Middle frontal gyrus (tissue), 1 donor: Measurements from ENCODE around the gene B3GNT5.

Experiments used
- DNase-seq: peaks from one replicate; pipeline ENCODE4 v3.0.0-alpha.2; 2015; ENCODE audit warnings: low spot score; ENCODE audit errors: extremely low spot score

Gene B3GNT5, protein sequence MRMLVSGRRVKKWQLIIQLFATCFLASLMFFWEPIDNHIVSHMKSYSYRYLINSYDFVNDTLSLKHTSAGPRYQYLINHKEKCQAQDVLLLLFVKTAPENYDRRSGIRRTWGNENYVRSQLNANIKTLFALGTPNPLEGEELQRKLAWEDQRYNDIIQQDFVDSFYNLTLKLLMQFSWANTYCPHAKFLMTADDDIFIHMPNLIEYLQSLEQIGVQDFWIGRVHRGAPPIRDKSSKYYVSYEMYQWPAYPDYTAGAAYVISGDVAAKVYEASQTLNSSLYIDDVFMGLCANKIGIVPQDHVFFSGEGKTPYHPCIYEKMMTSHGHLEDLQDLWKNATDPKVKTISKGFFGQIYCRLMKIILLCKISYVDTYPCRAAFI

DNA sequence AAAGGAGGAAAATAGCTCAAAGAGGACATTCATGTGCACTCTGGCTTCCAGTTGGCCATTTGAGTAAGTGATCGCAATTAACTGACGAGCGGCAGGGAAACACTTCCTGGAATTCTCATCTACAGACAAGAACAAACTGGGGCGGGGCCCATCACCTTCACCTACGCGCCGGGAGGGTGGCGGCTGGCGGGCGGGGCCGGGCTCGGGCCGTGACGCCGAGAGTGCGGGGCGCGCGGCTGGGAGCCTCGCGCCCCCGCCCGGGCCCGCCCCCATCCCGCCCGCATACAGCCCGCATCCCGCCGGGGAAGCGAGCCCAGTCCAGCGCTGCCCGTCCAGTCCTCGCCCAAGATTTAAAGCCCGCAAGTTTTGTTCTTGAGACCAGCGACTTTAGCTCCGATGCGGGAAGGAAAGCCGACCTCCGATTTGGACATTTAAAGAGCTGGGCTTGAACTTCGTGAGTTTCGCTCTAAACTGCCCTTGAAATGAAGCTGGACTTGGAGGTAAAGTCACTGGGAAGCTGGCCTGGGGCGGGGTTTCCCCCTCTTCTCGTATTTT, at the start of gene B3GNT5:
Gene B3GNT5, plus strand, starts transcription at position 281 of the 555 bp plus-strand sequence. CDS start 16,546 bp downstream, outside the sequence.
- no peak for DNase-seq

DNA sequence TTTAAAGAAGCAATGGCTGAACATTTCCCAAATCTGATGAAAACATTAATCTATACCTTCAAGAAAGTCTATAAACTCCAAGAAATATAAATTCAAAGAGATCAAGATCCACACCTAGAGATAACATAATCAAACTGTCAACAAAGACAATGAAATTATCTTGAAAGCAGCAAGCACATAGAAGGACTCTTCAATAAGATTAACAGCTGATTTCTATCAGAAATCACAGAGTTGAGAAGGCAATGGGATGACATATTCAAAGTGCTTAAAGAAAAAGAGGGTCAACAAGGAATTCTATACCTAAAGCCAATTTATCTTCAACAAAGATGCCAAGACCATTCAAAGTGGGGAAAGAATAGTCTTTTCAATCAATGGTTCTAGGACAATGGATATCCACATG, 49.4 kb upstream of the B3GNT5 start:
- no peak for DNase-seq

DNA sequence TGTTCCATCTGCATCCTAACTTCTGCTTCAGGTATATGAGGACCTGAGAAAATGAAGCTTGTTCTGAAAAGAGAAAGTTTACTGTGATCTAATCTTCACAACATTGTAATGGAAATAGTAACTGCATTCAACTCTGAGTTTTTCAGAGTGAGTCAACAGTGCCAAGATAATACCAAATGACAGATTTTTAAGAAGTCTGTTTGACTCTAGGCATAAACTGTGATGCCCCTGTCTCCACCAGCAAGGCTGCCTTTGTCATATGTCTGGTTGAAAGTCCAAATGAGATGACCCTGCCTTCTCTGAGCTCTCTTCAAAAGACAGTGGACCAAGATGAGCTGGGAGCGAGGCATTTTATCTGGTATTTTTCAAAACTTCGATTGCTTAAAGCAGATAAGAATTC, 44.8 kb upstream of the B3GNT5 start:
- no peak for DNase-seq

DNA sequence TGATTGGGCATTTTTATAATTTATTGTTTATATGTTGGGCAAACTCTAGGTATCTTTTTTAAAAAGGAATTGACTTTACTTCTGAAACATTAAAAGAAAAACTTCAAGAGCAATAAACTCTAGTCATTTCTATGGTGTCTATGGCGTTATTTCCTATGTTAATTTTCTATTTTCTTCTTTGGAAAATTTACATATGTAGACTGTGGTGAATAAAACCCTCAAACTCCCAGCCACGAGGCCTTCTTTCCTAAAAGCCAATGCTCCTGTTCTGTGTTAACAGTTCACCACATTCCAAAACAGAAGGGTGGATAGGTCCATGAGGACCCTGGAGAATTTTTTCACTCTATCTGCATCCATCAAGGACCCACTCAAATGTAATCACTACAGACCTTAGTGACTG, 44.3 kb upstream of the B3GNT5 start:
- DNase-seq, result no peak

DNA sequence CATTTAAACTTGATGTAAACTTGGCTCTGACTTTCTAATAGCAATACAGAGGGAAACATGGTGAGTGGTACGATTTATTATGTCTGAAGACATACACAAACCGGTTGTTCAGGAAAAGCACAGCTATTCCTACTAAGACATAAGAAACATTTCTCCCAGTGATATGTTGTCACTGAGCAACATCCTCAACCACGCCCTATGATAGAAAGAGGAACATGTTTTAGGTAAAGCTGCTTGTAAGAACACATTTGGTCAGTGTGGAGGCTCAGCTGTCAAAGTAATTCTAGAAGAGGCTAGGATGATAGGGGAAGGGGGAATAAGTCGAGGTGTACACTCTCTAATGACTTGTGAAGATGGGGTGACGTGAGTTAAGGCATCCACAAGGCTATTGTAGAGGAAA, 42.7 kb upstream of the B3GNT5 start:
- no peak for DNase-seq

DNA sequence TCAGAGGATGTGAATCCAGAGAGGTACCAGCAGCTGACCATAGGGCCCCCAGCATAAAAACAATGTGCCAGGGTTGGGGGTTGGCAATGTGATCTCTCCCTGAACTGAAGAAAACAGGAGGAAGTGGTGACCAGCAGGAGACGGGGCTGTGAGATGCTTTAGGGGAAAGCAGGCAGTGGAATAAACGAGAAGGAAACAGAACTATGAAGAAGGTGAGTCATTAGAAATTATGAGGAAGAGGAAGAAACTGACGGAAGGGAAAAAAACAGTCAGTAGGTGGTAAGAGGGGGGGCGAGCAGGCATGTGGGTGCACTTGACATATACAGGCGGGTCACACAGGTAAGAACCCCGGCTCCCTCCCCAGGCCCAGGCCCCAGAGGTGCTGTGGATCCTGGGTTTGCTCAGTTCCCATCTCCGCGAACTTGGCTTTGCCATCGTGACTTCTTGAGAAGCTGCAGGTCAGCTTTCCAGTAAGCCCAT, 42.2 kb upstream of the B3GNT5 start:
- DNase-seq, result no peak

DNA sequence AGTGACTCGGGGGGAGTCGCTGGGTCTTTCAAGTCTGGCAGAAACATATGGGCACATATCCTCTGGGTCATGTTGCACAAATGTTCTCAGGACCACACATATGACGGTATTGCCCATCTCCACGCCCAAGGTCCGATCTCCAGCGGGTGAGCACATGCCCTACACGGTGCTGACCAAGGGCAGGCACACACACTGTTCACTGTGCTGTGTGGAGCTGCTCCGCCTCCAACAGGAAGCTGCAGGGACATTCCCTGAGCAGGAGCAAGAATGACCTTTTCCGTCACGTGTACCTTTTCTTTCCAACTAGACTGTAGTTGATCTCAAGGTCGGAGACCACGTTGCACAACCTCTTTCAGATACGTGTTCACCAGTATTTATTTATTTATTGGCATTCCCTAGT, 41.7 kb upstream of the B3GNT5 start:
- no peak for DNase-seq

DNA sequence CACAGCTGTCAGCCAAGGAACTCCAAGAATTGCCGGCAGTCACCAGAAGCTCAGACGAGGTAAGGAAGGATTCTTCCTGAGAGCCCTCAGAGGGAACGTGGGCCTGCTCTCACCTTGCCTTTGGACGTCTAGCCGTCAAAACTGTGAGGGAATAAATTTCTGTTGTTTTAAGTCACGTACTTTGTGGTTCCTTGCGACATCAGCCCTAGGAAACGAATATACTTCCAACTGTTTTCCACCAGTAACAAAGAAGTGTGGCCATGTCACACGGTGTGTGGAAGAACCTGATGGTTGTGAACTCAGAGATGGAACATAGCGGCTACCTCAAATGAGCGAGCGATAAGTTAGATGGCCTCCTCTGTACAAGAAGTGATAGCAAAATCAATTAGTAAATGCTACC, 41.0 kb upstream of the B3GNT5 start:
- no peak for DNase-seq

DNA sequence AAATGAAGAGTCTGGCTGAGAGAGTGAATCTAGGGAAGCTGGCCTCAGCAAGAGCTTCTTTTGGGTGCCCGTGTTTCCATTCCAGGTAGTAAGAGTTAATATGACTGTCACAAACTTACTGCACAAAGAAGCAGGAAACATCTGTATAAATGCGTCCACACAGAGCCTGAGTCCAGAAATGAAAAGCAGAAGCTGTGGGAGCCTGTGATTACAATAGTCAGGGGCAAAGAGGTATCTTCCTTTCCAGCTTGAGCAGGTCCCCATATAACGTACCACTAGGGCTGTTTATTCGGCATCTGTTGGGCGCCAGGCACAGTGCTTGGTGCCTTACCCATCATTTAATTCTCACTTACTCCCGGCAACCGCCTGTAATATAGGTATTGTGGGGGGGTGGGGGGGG, 40.5 kb upstream of the B3GNT5 start:
- no peak for DNase-seq

DNA sequence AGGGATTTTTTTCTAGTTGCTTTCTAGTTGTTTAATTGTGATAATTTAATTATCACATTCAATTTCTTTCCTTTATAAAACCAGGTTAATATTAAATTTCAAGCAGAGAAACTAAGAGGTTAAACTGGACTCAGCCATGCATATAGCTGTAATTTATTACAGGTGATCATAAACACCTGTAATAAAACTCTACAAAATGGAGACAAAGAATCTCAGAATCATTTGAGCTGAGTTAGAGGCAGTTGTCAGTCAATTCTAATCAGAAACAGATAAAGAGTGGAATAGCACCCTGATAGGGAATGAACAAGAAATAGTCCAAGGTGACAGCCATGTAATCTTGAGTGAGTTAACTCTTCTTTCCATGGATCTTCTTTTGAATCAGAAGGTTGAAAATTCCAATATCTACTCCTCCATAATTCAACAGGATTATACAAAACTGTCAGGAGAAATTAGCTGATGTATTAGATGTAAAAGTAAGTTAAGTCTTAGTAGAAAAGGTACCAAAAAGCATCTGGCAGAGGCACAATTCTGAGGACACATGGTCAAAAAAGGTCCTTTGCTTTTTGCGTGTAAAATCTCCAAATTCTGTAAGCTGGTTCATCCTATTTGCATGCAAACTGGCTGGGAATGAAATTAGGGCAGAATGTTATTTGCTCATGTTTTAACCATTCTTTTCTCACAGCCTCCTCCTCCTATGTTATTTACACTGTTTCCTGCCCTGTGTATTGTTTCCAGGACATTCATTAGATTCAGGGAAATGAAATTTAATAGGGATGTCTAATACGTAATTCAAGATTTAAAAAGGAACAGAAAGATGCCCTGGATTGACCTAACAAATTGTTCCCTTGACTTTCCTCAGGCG, 39.4 kb upstream of the B3GNT5 start:
- no peak for DNase-seq

DNA sequence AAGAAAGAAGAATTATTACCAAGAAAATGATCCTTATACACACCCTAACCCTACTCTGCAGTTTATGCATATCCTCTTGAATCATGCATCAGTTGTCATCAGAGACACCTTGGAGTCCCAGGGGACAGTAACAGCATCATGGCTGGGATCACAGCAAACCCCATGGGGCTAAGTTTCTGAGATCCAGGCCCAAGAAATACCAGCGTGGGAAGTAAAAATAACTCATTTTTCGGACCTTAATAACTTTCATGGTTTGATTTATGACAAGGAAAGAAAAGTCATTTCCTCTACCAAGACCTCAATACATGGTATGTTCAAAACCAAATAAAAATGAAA, 38.8 kb upstream of the B3GNT5 start:
- no peak for DNase-seq

DNA sequence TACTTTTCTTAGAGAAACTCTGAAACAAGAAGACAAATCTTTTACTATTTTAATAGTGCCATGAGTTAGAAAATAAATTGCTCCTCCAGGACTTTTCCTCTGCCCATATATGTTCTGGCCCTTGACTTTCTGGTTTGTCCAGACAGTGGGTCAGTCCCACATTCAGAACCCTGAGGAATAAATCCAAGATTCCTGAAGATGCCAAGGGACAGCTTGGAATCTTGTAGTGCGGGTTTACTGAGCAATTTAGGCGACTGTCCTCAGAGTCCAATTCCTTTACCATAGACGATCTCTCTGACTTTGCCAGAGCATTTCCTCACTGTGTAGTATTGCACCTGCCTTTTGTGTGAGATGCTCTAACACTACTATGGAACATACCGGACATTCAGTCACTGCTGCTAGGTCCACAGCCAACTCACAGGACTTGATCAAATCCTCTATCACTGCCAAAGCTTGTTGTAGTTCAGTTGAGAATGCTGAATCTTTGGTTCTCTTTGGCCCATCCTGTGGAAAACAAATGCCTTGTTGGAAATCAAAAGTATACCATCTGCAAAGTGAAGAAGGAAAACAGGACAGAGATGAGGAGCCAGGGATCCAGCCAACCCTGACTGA, 37.4 kb upstream of the B3GNT5 start:
- no peak for DNase-seq

DNA sequence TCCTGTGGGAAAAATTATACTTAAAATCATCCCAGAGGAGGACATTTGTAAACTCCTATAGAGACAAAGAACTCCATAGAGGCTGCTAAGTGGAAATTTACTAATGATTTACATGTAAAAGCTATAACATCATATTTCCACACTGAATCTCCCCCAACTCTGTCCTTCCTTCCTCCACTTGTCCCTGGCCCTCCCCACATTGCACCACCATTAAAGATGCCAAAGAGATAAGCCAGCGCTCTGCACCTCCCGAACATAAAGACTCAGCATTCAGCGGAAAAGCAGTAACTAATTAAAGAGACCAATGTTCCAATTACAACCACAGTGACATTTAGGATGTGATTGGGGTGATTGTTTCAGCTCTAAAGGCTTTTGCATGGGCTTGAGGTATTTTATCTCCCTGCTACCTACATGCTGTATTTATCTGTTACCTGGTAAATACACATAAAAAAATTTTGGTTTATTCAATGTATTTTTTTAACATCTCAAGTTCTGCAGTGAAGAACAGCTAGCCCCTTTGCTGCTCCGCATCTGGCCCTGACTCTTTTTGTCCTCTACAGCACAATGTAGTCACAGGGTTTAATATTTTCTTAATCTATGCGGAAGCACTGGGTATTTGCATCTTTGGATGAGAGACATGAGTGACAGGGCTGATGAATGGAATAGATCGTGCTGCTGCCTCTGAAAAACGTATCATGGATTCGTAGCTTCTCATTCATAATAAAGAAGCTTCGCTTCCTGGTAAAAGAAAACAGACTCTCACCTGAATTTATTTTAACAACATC, 35.3 kb upstream of the B3GNT5 start:
- DNase-seq, result no peak

DNA sequence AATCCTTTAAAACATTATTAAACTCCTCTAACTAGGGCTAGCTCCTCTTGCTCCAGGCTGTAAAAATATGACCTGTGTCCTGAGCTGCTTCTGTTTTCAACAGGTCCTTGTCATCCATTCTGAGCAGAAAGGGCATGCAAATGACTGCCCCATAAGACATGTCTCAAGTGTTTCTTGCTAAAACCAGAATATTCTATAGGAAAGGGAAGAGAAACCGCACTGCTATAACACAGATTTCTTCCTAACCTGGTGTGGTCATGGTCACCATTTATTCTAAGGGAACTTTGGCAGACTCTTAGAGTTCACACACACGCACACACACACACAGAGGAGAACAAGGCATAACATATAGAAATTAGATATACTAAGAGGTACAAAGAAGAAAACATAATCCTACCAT, 34.2 kb upstream of the B3GNT5 start:
- DNase-seq, result no peak

DNA sequence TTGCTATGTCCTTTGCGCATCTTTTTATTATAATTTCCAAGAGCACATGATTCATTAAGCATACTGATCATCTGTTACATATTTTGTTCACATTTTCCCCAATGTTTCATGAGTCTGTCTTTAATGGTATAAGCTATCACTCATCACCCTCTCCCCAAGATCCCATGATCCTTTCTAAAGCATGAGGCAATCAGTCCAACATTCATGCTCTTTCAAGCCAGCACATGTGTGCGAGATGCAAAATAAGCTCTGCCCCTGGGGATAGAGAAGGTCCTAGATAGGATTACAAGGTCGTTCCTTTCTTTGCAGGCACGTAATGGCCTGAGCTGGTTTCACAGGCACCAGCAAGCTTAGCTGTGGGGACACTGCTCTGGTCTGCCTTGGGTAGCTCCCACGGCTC, 32.2 kb upstream of the B3GNT5 start:
- no peak for DNase-seq

DNA sequence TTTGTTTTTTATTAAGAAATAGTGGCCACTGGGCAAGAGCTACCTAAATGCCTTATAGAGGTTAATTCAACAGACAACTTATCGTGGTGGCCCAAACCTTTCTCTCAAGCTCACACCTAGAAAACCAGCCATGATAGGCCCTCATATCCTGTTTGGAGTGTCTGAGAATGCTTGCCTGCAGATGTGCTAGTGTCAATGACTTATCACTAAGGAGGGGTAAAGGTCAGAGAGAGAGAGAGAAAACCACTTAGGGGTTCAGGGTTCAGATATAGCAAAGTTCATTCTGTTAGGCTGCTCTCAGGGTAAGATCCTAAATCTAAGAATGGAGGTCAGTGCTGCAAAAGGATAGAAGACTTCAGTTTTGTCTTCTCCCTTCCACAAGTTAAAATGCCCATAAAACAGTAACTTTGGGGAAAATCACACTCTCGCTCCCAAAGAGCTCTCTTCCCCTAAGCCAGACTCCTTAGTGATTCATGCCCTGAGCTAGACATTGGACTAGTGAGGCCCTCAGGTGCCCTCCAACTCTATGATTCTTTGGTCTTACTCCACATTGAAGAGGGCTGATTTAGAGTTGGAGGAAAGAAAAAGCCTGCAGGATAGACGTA, 30.3 kb upstream of the B3GNT5 start:
- no peak for DNase-seq

DNA sequence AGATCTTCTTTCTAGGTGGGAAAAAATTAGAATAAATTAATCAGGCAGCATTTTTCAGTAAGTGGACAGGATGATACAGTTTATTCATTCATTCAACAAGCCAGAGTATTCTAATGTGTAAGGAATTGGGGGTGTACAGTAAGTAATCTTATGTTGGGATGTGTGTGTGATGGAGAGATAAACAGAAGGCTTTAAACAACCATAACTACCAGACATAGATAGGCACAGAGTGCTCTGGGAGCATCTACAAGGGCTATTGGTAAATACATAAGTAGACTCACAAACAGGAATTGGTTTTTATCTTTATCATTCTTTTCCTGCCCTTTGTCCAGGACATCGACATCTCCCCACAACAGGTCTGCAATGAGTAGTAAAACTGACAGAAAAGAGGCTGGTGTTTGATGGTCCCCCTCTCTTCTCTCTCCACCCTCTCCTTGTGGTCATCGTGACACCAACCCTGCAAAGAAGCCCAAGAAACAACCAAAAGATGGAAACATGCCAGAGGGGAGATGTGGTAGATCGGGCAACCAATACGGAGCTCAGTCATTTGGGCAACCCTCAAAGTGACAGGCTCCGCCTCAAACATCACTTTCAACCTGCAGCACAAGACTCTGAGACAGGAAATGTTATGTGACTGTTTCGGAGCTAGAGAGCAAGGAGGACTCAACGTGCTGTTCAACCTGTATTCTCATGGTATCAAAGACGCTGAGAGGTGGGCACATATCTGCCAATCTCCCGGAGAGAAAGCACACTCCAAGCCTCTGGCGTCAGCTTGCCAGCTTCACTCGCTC, 28.7 kb upstream of the B3GNT5 start:
- DNase-seq, result no peak

DNA sequence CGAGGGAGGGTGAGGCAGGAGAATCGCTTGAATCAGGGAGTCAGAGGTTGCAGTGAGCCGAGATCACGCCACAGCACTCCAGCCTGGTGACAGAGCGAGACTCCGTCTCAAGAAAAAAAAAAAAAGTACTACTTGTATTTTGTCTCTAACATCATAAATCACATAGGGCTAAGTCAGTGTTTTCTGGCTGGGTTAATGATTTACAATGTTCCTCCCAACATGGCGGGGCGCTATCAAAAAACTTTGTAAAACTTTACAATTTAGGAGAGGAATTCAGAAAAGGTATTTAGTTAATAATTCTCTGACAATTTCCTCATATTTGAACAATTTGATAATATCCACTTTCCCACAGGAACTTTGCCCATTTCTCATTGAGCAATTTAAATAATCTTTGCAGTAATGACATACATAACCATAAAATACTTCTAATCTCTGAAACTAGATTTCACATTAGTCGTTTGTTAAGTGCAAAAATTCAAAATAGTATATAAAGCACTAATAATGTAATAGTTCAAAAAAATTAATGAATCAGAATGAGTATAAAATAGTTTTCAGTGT, 26.6 kb upstream of the B3GNT5 start:
- DNase-seq, result no peak

DNA sequence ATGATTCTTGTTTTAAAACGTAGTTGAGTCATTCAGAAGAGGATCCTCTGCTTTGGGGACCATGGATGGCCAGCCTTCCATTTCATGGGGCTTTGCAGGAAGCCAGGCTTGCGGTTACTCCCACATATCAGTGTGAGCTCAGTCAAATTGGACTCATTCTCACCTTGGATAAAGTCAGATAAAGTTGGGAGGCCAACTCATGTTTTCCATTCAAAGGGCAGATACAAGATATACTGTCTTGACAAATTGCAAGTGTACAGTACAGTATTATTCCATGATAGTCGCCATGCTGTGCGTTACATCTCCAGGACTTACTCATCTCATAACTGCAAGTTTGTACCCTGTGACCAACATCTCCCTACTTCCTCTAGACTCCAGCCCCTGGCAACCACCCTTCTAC, 25.5 kb upstream of the B3GNT5 start:
- no peak for DNase-seq

DNA sequence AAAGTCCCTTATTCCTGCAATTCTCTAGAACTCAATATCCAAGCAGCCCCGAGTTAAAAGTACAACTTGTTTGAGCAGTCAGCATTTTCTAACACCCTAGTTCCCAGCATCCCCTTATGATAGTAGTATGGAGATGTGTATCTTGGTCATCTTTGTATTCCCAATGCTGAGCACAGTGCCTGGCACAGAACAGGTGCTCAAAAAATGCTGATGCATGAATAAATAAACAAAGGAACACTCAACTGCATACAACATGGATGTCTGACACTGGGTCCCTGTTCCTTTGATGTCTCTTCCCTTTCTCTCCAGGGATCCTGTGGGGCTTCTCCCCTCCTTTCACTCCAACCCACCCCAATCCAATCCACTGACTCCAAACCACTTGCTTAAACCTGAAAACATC, 23.9 kb upstream of the B3GNT5 start:
- no peak for DNase-seq
